Bronchial epithelial cell (primary cell): ENCODE measurements around the gene PHIP. TPM values are rescaled to one million over a fixed set of nuclear protein-coding genes. Genes with fewer than 3 reads are reported as not detected.

Experiments
- DNase-seq: peaks from one replicate; pipeline ENCODE4 v3.0.0-alpha.2; 2010; ENCODE audit warnings: low read depth
- FAIRE-seq: peaks from 2 replicates; lab custom pipeline; 2011; peaks lifted over from hg19 to GRCh38; lab: Jason Lieb, UNC
- H3K27me3 ChIP-seq: 2 replicates; pipeline ENCODE4 v1.5.1; 2011; ENCODE audit warnings: low read length; ENCODE audit not compliant: control insufficient read depth, insufficient read depth
- H3K36me3 ChIP-seq: 2 replicates; pipeline ENCODE4 v1.5.1; 2011; ENCODE audit warnings: low read length; ENCODE audit not compliant: control insufficient read depth, insufficient read depth
- H3K4me3 ChIP-seq: 2 replicates; pipeline ENCODE4 v1.5.1; 2011; ENCODE audit warnings: mild to moderate bottlenecking, low read depth, low read length, control low read depth
- total RNA-seq: library from RNA; depleted of rRNA; stranded (reverse); fragments of >200 nt; gene quantifications from 2 replicates; pipeline ENCODE4 v1.2.1, GENCODE V29; 2014
- TF ChIP-seq, protein P1 (sequence below): IDR thresholded peaks from 2 replicates; pipeline ENCODE4 v1.5.1; 2011; ENCODE audit warnings: mild to moderate bottlenecking, moderate library complexity, low read length, control low read depth, inconsistent platforms; ENCODE audit not compliant: insufficient read depth, severe bottlenecking

Gene PHIP
- total RNA-seq, 1 donor from 2014 or later = 13.2 TPM

DNA sequence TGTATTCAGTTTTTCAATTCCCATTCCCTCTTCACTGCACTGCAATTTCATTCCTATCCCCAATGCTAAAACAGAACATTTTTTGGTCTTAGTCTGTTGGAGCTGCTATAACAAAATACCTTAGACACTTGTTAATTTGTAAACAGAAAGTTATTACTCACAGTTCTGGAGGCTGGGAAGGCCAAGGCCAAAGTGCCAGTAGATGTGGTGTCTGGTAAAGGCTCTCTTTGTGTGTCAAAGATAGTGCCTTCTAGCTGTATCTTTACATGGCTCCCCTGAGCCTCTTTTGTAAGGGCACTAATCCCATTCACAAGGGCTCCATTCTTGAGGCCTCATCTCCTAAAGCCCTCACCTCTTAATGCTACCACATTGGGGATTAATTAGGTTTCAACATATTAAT lies 40.0 kb downstream of the PHIP start:
- Histone ChIP-seq H3K36me3 (peaks cover 1% of the 10 kb centered on the region), H3K27me3 (no peaks in the 10 kb centered on the region), H3K4me3 (no peak overlapping the region)
- TF ChIP-seq, protein P1, sequence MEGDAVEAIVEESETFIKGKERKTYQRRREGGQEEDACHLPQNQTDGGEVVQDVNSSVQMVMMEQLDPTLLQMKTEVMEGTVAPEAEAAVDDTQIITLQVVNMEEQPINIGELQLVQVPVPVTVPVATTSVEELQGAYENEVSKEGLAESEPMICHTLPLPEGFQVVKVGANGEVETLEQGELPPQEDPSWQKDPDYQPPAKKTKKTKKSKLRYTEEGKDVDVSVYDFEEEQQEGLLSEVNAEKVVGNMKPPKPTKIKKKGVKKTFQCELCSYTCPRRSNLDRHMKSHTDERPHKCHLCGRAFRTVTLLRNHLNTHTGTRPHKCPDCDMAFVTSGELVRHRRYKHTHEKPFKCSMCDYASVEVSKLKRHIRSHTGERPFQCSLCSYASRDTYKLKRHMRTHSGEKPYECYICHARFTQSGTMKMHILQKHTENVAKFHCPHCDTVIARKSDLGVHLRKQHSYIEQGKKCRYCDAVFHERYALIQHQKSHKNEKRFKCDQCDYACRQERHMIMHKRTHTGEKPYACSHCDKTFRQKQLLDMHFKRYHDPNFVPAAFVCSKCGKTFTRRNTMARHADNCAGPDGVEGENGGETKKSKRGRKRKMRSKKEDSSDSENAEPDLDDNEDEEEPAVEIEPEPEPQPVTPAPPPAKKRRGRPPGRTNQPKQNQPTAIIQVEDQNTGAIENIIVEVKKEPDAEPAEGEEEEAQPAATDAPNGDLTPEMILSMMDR = no peak
- DNase-seq (no peak), FAIRE-seq (no peak)

DNA sequence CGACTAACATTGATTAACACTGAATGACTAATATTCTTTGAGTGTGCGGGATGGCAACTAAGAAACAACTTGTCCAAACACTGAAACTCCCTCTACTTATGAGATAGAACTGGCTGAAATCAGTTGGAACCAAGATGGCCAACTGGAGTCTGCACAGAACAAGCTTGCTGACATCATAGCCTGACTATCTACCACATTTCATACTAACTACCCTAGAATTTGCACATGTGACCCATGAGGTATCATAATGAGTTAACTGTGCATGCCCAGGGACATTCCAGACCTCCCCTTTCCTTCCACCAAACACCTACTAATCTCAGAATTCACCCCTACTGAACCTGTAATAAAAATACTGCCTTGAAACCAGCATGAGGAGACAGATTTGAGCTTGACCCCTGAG lies 43.2 kb downstream of the PHIP start:
- FAIRE-seq = no peak
- H3K27me3 ChIP-seq = no peaks in the 10 kb centered on the region
- TF ChIP-seq, protein P1 = no peak
- DNase-seq = peak; percentile 27
- H3K36me3 ChIP-seq = peaks cover 1% of the 10 kb centered on the region
- no peak overlapping the region for H3K4me3 ChIP-seq

DNA sequence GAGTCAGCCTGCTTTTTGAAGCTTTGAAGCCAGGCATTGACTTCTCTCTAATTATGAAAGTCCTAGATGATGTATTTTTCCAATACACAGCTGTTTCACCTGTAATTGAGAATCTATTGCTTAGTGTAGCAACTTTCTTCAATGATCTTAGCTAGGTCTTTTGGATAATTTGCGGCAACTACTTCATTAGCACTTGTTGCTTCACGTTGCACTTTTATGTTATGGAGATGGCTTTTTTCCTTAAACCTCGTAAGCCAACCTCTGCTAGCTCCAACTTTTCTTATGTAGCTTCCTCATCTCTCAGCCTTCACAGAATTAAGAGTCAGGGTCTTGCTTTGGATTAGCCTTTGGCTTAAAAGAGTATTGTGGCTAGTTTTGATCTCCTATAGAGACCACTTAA lies 44.8 kb downstream of the PHIP start:
- no peaks in the 10 kb centered on the region for H3K36me3 ChIP-seq
- FAIRE-seq (no peak), DNase-seq (no peak)
- TF ChIP-seq, protein P1 = no peak
- no peak overlapping the region for H3K4me3 ChIP-seq
- no peaks in the 10 kb centered on the region for H3K27me3 ChIP-seq

DNA sequence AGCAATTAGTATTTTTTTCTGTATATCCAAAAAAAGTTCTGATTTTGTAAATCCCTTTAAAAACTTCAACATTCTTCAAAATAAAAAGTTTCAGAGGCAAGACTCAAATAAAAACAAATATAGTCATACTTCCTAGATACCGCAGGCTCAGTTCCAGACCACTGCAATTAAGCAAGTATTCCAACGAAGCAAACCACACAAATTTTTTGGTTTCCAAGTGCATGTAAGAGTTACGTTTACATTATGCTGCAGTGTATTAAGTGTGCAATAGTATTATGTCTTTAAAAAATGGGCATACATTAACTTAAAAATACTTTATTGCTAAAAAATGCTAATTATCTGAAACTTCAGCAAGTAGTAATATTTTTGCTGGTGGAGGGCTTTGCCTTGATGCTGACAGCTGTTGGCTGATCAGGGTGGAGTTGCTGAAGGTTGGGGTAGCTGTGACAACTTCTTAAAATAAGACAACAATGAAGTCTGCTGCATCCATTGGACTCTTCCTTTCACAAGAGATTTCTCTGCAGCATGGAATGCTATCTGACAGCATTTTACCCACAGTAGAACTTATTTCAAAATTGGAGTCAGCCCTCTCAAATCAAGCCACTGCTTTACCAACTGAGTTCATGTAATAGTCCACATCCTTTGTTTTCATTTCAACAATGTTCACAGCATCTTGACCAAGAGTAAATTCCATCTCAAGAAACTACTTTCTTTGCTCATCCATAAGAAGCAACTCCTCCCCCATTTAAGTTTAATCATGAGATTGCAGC lies 46.0 kb downstream of the PHIP start:
- no peaks in the 10 kb centered on the region for H3K36me3 ChIP-seq
- TF ChIP-seq, protein P1 = no peak
- DNase-seq (no peak), FAIRE-seq (no peak)
- H3K27me3 ChIP-seq = no peaks in the 10 kb centered on the region
- no peak overlapping the region for H3K4me3 ChIP-seq

DNA sequence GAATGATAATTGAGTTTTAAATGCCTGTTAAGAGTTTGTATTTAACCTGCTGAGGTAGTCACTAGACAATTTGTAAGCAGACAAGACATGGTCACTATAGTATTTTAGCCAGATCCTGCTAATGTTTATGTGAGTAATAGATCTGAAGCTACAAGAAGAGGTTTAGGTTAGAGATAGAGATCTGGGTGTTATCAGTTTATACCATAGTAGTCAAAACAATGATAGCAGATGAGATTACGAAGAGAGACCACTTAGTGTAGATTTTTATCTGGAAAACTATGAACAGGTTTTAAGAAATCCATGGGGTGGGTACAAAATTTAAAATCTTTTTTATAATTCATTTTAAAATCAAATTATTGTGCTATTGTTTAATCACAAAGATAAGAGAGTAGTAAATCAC lies 47.5 kb downstream of the PHIP start:
- no peak for FAIRE-seq
- no peak overlapping the region for H3K4me3 ChIP-seq

More for the DNA sequence above, 47.5 kb downstream of the PHIP start:
- no peak for DNase-seq
- Histone ChIP-seq H3K27me3 (no peaks in the 10 kb centered on the region), H3K36me3 (no peaks in the 10 kb centered on the region)
- TF ChIP-seq, protein P1 = no peak
